NCI-H2227 (cell line): ENCODE measurements around the gene GMCL2.
A peak's percentile ranks its signal among the peaks of the same experiment; 100 is the strongest.

Experiments
- DNase-seq: peaks from one replicate; lab custom pipeline; 2025; ENCODE audit not compliant: unreplicated experiment; lab: John Stamatoyannopoulos, UW

The GMCL2 gene

GRCh38 chr5:178145965-178146820 is 41.0 kb downstream of the GMCL2 start:
- DNase-seq = peak; percentile 65

- DNase-seq = no peak
Measured at GRCh38 chr5:178143901-178144300, 43.3 kb downstream of the GMCL2 start.

- DNase-seq = no peak
Measured at GRCh38 chr5:178143246-178143645, 43.9 kb downstream of the GMCL2 start.

- DNase-seq = no peak
Measured at GRCh38 chr5:178142642-178143041, 44.5 kb downstream of the GMCL2 start.

- no peak for DNase-seq
Measured at GRCh38 chr5:178141550-178141949, 45.6 kb downstream of the GMCL2 start.

- no peak for DNase-seq
Measured at GRCh38 chr5:178137991-178138390, 49.2 kb downstream of the GMCL2 start.

GRCh38 chr5:178136990-178137389 is 50.2 kb downstream of the GMCL2 start:
- DNase-seq = no peak
